Measurements from ENCODE around the gene PIK3CD. TPM values are rescaled to one million over a fixed set of nuclear protein-coding genes. Genes with fewer than 3 reads are reported as not detected.
A peak's percentile ranks its signal among the peaks of the same experiment; 100 is the strongest.

Gene PIK3CD
- polyA plus RNA-seq, 4 donors = 1.8 to 16.8 (median 3.6) TPM

GRCh38 chr1:9654051-9654833 lies 2.7 kb downstream of the PIK3CD start:
- no peak for DNase-seq
- peak overlapping the region in 1 of 3 donors; percentile 69 for H3K4me3 ChIP-seq (ENCODE audit: low read depth in 1 of 3, low read length in 3 of 3)
- no peaks in the 10 kb centered on the region for H3K36me3 ChIP-seq (ENCODE audit: control insufficient read depth in 3 of 3, insufficient read depth in 2 of 3, low read depth in 1 of 3, low read length in 3 of 3)
- H3K27me3 ChIP-seq (ENCODE audit: control insufficient read depth in 3 of 3, insufficient read depth in 3 of 3, low read length in 3 of 3) = peaks cover 4 to 56% (median 11%) of the 10 kb centered on the region in 3 donors
- WGBS, 3 donors = 52 to 65% (median 59%) methylated on average over 25 of the region's 25 CpGs
- H3K9me3 ChIP-seq (ENCODE audit: control insufficient read depth in 2 of 2, insufficient read depth in 1 of 2, low read depth in 1 of 2, low read length in 1 of 2) = no peaks in the 10 kb centered on the region
- H3K27ac ChIP-seq (ENCODE audit: low read depth in 1 of 3, low read length in 2 of 3) = peak overlapping the region in 1 of 3 donors; percentile 37
- H3K4me1 ChIP-seq (ENCODE audit: control insufficient read depth in 3 of 3, insufficient read depth in 2 of 3, low read depth in 1 of 3, low read length in 2 of 3) = peaks cover 0 to 3% (median 0%) of the 10 kb centered on the region in 3 donors
- FAIRE-seq = no peak

GRCh38 chr1:9654834-9655723 lies 3.5 kb downstream of the PIK3CD start:
- DNase-seq = no peak
- Histone ChIP-seq H3K27ac (ENCODE audit: low read depth in 1 of 3, low read length in 2 of 3) (peak overlapping the region in 1 of 3 donors; percentile 34), H3K27me3 (ENCODE audit: control insufficient read depth in 3 of 3, insufficient read depth in 3 of 3, low read length in 3 of 3) (peaks cover 4 to 49% (median 11%) of the 10 kb centered on the region in 3 donors), H3K4me3 (ENCODE audit: low read depth in 1 of 3, low read length in 3 of 3) (peak overlapping the region in 1 of 3 donors; percentile 69), H3K9me3 (ENCODE audit: control insufficient read depth in 2 of 2, insufficient read depth in 1 of 2, low read depth in 1 of 2, low read length in 1 of 2) (no peaks in the 10 kb centered on the region), H3K36me3 (ENCODE audit: control insufficient read depth in 3 of 3, insufficient read depth in 2 of 3, low read depth in 1 of 3, low read length in 3 of 3) (no peaks in the 10 kb centered on the region), H3K4me1 (ENCODE audit: control insufficient read depth in 3 of 3, insufficient read depth in 2 of 3, low read depth in 1 of 3, low read length in 2 of 3) (peaks cover 0 to 3% (median 0%) of the 10 kb centered on the region in 3 donors)
- no peak for FAIRE-seq
- WGBS, 3 donors = 43 to 59% (median 46%) methylated on average over 15 to 16 of the region's 16 CpGs

GRCh38 chr1:9655836-9656235 lies 4.3 kb downstream of the PIK3CD start:
- H3K36me3 ChIP-seq (ENCODE audit: control insufficient read depth in 3 of 3, insufficient read depth in 2 of 3, low read depth in 1 of 3, low read length in 3 of 3) = no peaks in the 10 kb centered on the region
- 73 to 83% (median 82%) methylated on average over 11 of the region's 11 CpGs for WGBS, 3 donors
- H3K4me1 ChIP-seq (ENCODE audit: control insufficient read depth in 3 of 3, insufficient read depth in 2 of 3, low read depth in 1 of 3, low read length in 2 of 3) = peaks cover 0 to 3% (median 0%) of the 10 kb centered on the region in 3 donors
- H3K27ac ChIP-seq (ENCODE audit: low read depth in 1 of 3, low read length in 2 of 3) = no peak overlapping the region
- no peak for FAIRE-seq
- no peaks in the 10 kb centered on the region for H3K9me3 ChIP-seq (ENCODE audit: control insufficient read depth in 2 of 2, insufficient read depth in 1 of 2, low read depth in 1 of 2, low read length in 1 of 2)
- DNase-seq = no peak
- peaks cover 4 to 42% (median 11%) of the 10 kb centered on the region in 3 donors for H3K27me3 ChIP-seq (ENCODE audit: control insufficient read depth in 3 of 3, insufficient read depth in 3 of 3, low read length in 3 of 3)
- H3K4me3 ChIP-seq (ENCODE audit: low read depth in 1 of 3, low read length in 3 of 3) = no peak overlapping the region

- no peaks in the 10 kb centered on the region for H3K36me3 ChIP-seq (ENCODE audit: control insufficient read depth in 3 of 3, insufficient read depth in 2 of 3, low read depth in 1 of 3, low read length in 3 of 3)
- H3K4me1 ChIP-seq (ENCODE audit: control insufficient read depth in 3 of 3, insufficient read depth in 2 of 3, low read depth in 1 of 3, low read length in 2 of 3) = no peaks in the 10 kb centered on the region
- H3K27ac ChIP-seq (ENCODE audit: low read depth in 1 of 3, low read length in 2 of 3) = no peak overlapping the region
- no peak overlapping the region for H3K4me3 ChIP-seq (ENCODE audit: low read depth in 1 of 3, low read length in 3 of 3)
- FAIRE-seq (no peak), DNase-seq (no peak)
- 55 to 65% (median 56%) methylated on average over 2 of the region's 2 CpGs for WGBS, 3 donors
- no peaks in the 10 kb centered on the region for H3K9me3 ChIP-seq (ENCODE audit: control insufficient read depth in 2 of 2, insufficient read depth in 1 of 2, low read depth in 1 of 2, low read length in 1 of 2)
- peaks cover 2 to 30% (median 3%) of the 10 kb centered on the region in 3 donors for H3K27me3 ChIP-seq (ENCODE audit: control insufficient read depth in 3 of 3, insufficient read depth in 3 of 3, low read length in 3 of 3)
Observed at GRCh38 chr1:9657521-9658032, 6.0 kb downstream of the PIK3CD start.

- H3K27ac ChIP-seq (ENCODE audit: low read depth in 1 of 3, low read length in 2 of 3) = no peak overlapping the region
- 66 to 71% (median 68%) methylated on average over 4 of the region's 4 CpGs for WGBS, 3 donors
- FAIRE-seq = no peak
- H3K4me3 ChIP-seq (ENCODE audit: low read depth in 1 of 3, low read length in 3 of 3) = no peak overlapping the region
- H3K27me3 ChIP-seq (ENCODE audit: control insufficient read depth in 3 of 3, insufficient read depth in 3 of 3, low read length in 3 of 3) = peaks cover 0 to 24% (median 3%) of the 10 kb centered on the region in 3 donors
- DNase-seq = no peak
- no peaks in the 10 kb centered on the region for H3K36me3 ChIP-seq (ENCODE audit: control insufficient read depth in 3 of 3, insufficient read depth in 2 of 3, low read depth in 1 of 3, low read length in 3 of 3)
- H3K9me3 ChIP-seq (ENCODE audit: control insufficient read depth in 2 of 2, insufficient read depth in 1 of 2, low read depth in 1 of 2, low read length in 1 of 2) = no peaks in the 10 kb centered on the region
- no peaks in the 10 kb centered on the region for H3K4me1 ChIP-seq (ENCODE audit: control insufficient read depth in 3 of 3, insufficient read depth in 2 of 3, low read depth in 1 of 3, low read length in 2 of 3)
Observed at GRCh38 chr1:9658199-9658598, 6.7 kb downstream of the PIK3CD start.

- no peak for DNase-seq
- Histone ChIP-seq H3K4me1 (ENCODE audit: control insufficient read depth in 3 of 3, insufficient read depth in 2 of 3, low read depth in 1 of 3, low read length in 2 of 3) (no peaks in the 10 kb centered on the region), H3K4me3 (ENCODE audit: low read depth in 1 of 3, low read length in 3 of 3) (no peak overlapping the region), H3K27me3 (ENCODE audit: control insufficient read depth in 3 of 3, insufficient read depth in 3 of 3, low read length in 3 of 3) (peaks cover 0 to 12% (median 0%) of the 10 kb centered on the region in 3 donors), H3K9me3 (ENCODE audit: control insufficient read depth in 2 of 2, insufficient read depth in 1 of 2, low read depth in 1 of 2, low read length in 1 of 2) (no peaks in the 10 kb centered on the region), H3K36me3 (ENCODE audit: control insufficient read depth in 3 of 3, insufficient read depth in 2 of 3, low read depth in 1 of 3, low read length in 3 of 3) (no peaks in the 10 kb centered on the region), H3K27ac (ENCODE audit: low read depth in 1 of 3, low read length in 2 of 3) (no peak overlapping the region)
- no peak for FAIRE-seq
- 69 to 79% (median 77%) methylated on average over 5 of the region's 5 CpGs for WGBS, 3 donors
Observed at GRCh38 chr1:9659328-9659727, 7.8 kb downstream of the PIK3CD start.

GRCh38 chr1:9663257-9663656 lies 11.7 kb downstream of the PIK3CD start:
- no peak for DNase-seq
- H3K4me3 ChIP-seq (ENCODE audit: low read depth in 1 of 3, low read length in 3 of 3) = no peak overlapping the region
- H3K4me1 ChIP-seq (ENCODE audit: control insufficient read depth in 3 of 3, insufficient read depth in 2 of 3, low read depth in 1 of 3, low read length in 2 of 3) = no peaks in the 10 kb centered on the region
- 83 to 94% (median 88%) methylated on average over 6 of the region's 6 CpGs for WGBS, 3 donors
- H3K27me3 ChIP-seq (ENCODE audit: control insufficient read depth in 3 of 3, insufficient read depth in 3 of 3, low read length in 3 of 3) = peaks cover 0 to 2% (median 0%) of the 10 kb centered on the region in 3 donors
- no peak overlapping the region for H3K27ac ChIP-seq (ENCODE audit: low read depth in 1 of 3, low read length in 2 of 3)
- no peaks in the 10 kb centered on the region for H3K9me3 ChIP-seq (ENCODE audit: control insufficient read depth in 2 of 2, insufficient read depth in 1 of 2, low read depth in 1 of 2, low read length in 1 of 2)
- H3K36me3 ChIP-seq (ENCODE audit: control insufficient read depth in 3 of 3, insufficient read depth in 2 of 3, low read depth in 1 of 3, low read length in 3 of 3) = no peaks in the 10 kb centered on the region
- FAIRE-seq = no peak

GRCh38 chr1:9665193-9665592 lies 13.7 kb downstream of the PIK3CD start:
- no peaks in the 10 kb centered on the region for H3K36me3 ChIP-seq (ENCODE audit: control insufficient read depth in 3 of 3, insufficient read depth in 2 of 3, low read depth in 1 of 3, low read length in 3 of 3)
- H3K9me3 ChIP-seq (ENCODE audit: control insufficient read depth in 2 of 2, insufficient read depth in 1 of 2, low read depth in 1 of 2, low read length in 1 of 2) = no peaks in the 10 kb centered on the region
- 91 to 96% (median 93%) methylated on average over 9 of the region's 9 CpGs for WGBS, 3 donors
- DNase-seq (no peak), FAIRE-seq (no peak)
- H3K4me3 ChIP-seq (ENCODE audit: low read depth in 1 of 3, low read length in 3 of 3) = no peak overlapping the region
- H3K4me1 ChIP-seq (ENCODE audit: control insufficient read depth in 3 of 3, insufficient read depth in 2 of 3, low read depth in 1 of 3, low read length in 2 of 3) = no peaks in the 10 kb centered on the region
- no peak overlapping the region for H3K27ac ChIP-seq (ENCODE audit: low read depth in 1 of 3, low read length in 2 of 3)
- H3K27me3 ChIP-seq (ENCODE audit: control insufficient read depth in 3 of 3, insufficient read depth in 3 of 3, low read length in 3 of 3) = peaks cover 0 to 3% (median 2%) of the 10 kb centered on the region in 3 donors

All from small intestine (tissue), 7 donors.